IMR-90 (cell line): ENCODE results near the gene PDK4. TPM values are rescaled to one million over a fixed set of nuclear protein-coding genes. Genes with fewer than 3 reads are reported as not detected.

ENCODE experiments used
- ATAC-seq: fragments of 200-7000 bp; cut with Tn5 transposase; 2 replicates; pipeline ENCODE4 v1.9.1; 2020; ENCODE audit warnings: low read depth, mild to moderate bottlenecking, moderate library complexity
- BruUV-seq: library from RNA; stranded (reverse); fragments of 400-500 nt; replicated peaks from 2 replicates; lab custom pipeline; 2021; lab: Mats Ljungman, UMichigan
- CTCF ChIA-PET: fragments of 300-600 bp; formaldehyde crosslinking; extraction: SDS; loops from one replicate; lab custom pipeline; 2021; ENCODE audit warnings: antibody characterized with exemption; lab: Yijun Ruan, JAX
- POLR2A ChIA-PET: fragments of 300-600 bp; sonication (Branson Sonifier 250); formaldehyde crosslinking; loops from one replicate; lab custom pipeline; 2022; ENCODE audit warnings: antibody characterized with exemption; ENCODE audit not compliant: unreplicated experiment; lab: Charles Lee
- DNase-seq: peaks from one replicate; pipeline ENCODE4 v3.0.0; 2013
- H2AFZ ChIP-seq: replicated peaks from 2 replicates; pipeline ENCODE3; 2013; ENCODE audit warnings: low read length, mild to moderate bottlenecking; ENCODE audit not compliant: poor library complexity
- H2AK5ac ChIP-seq: 2 replicates; pipeline ENCODE4 v1.6.1; 2013; ENCODE audit warnings: low read depth, low read length, inconsistent platforms
- H2AK9ac ChIP-seq: replicated peaks from 2 replicates; pipeline ENCODE3; 2013; ENCODE audit warnings: mild to moderate bottlenecking, low read depth, low read length, moderate library complexity; ENCODE audit not compliant: poor library complexity
- H2BK120ac ChIP-seq: 2 replicates; pipeline ENCODE4 v1.6.1; 2013; ENCODE audit warnings: low read depth, low read length, inconsistent platforms
- H2BK15ac ChIP-seq: 3 replicates; pipeline ENCODE4 v1.6.1; 2013; ENCODE audit warnings: low read depth, low read length, inconsistent platforms
- H2BK20ac ChIP-seq: 2 replicates; pipeline ENCODE4 v1.6.1; 2013; ENCODE audit warnings: low read depth, mild to moderate bottlenecking, inconsistent platforms, low read length, moderate library complexity
- H2BK5ac ChIP-seq: 2 replicates; pipeline ENCODE4 v1.6.1; 2013; ENCODE audit warnings: mild to moderate bottlenecking, low read depth, low read length, inconsistent platforms; ENCODE audit not compliant: poor library complexity, severe bottlenecking
- H3K14ac ChIP-seq: replicated peaks from 2 replicates; pipeline ENCODE4 v1.6.1; 2013; ENCODE audit warnings: low read depth, low read length, inconsistent platforms
- H3K18ac ChIP-seq: 2 replicates; pipeline ENCODE4 v1.6.1; 2013; ENCODE audit warnings: low read depth, low read length, control low read depth
- H3K23ac ChIP-seq: 2 replicates; pipeline ENCODE4 v1.6.1; 2013; ENCODE audit warnings: low read depth, low read length, inconsistent platforms
- H3K27ac ChIP-seq: 2 replicates; pipeline ENCODE4 v1.5.1; 2013; ENCODE audit warnings: mild to moderate bottlenecking, control low read depth, low read length; ENCODE audit not compliant: insufficient read depth
- H3K27me3 ChIP-seq: 2 replicates; pipeline ENCODE4 v1.6.1; 2013; ENCODE audit warnings: low read length; ENCODE audit not compliant: control insufficient read depth, insufficient read depth
- H3K36me3 ChIP-seq: 2 replicates; pipeline ENCODE4 v1.6.1; 2013; ENCODE audit warnings: low read length, mixed read lengths; ENCODE audit not compliant: control insufficient read depth, insufficient read depth
- H3K4ac ChIP-seq: 2 replicates; pipeline ENCODE4 v1.6.1; 2013; ENCODE audit warnings: low read depth, low read length, inconsistent platforms
- H3K4me1 ChIP-seq: 2 replicates; pipeline ENCODE4 v1.6.1; 2013; ENCODE audit warnings: low read length, mixed read lengths; ENCODE audit not compliant: control insufficient read depth, insufficient read depth
- H3K4me2 ChIP-seq: 2 replicates; pipeline ENCODE4 v1.6.1; 2013; ENCODE audit warnings: low read depth, mild to moderate bottlenecking, control low read depth, low read length, moderate library complexity
- H3K4me3 ChIP-seq: 2 replicates; pipeline ENCODE4 v1.5.1; 2013; ENCODE audit warnings: low read depth, mild to moderate bottlenecking, control low read depth, low read length, moderate library complexity; ENCODE audit not compliant: insufficient read depth
- H3K56ac ChIP-seq: 2 replicates; pipeline ENCODE4 v1.6.1; 2013; ENCODE audit warnings: low read length, inconsistent platforms; ENCODE audit not compliant: insufficient read depth; ENCODE audit errors: extremely low read depth
- H3K79me1 ChIP-seq, 2 experiments: 2 replicates each; pipeline ENCODE4 v1.6.1; 2013; ENCODE audit warnings: low read length in 2 of 2, inconsistent platforms in 1 of 2, low read depth in 1 of 2
- H3K9ac ChIP-seq: 2 replicates; pipeline ENCODE4 v1.6.1; 2013; ENCODE audit warnings: low read depth, low read length, control low read depth
- H3K9me1 ChIP-seq: 2 replicates; pipeline ENCODE4 v1.6.1; 2013; ENCODE audit warnings: low read length, inconsistent platforms; ENCODE audit not compliant: insufficient read depth
- H3K9me3 ChIP-seq: 2 replicates; pipeline ENCODE4 v1.6.1; 2013; ENCODE audit warnings: low read length; ENCODE audit not compliant: control insufficient read depth, insufficient read depth
- H4K20me1 ChIP-seq: 2 replicates; pipeline ENCODE4 v1.6.1; 2013; ENCODE audit warnings: low read length, inconsistent platforms; ENCODE audit not compliant: insufficient read depth
- H4K5ac ChIP-seq: 2 replicates; pipeline ENCODE4 v1.6.1; 2013; ENCODE audit warnings: mild to moderate bottlenecking, low read depth, low read length, control low read depth
- H4K8ac ChIP-seq, 2 experiments: 2 replicates each; pipeline ENCODE4 v1.6.1; 2013; ENCODE audit warnings: low read depth in 2 of 2, low read length in 2 of 2, control low read depth in 1 of 2, inconsistent platforms in 1 of 2
- H4K91ac ChIP-seq: 2 replicates; pipeline ENCODE4 v1.6.1; 2013; ENCODE audit warnings: low read depth, low read length, inconsistent platforms; ENCODE audit not compliant: insufficient read depth
- CHD1 ChIP-seq: IDR thresholded peaks from 2 replicates; pipeline ENCODE4 v1.6.1; 2012; ENCODE audit warnings: low read depth, low read length, improper control_type of control experiment
- MAZ ChIP-seq: IDR thresholded peaks from 2 replicates; pipeline ENCODE4 v1.6.1; 2012; ENCODE audit warnings: low read depth, mild to moderate bottlenecking, low read length, improper control_type of control experiment, moderate library complexity, borderline replicate concordance
- MXI1 ChIP-seq: IDR thresholded peaks from 2 replicates; pipeline ENCODE4 v1.6.1; 2012; ENCODE audit warnings: low read depth, mild to moderate bottlenecking, low read length, moderate library complexity, borderline replicate concordance
- POLR2A ChIP-seq: IDR thresholded peaks from 2 replicates; pipeline ENCODE4 v1.6.1; 2012; ENCODE audit warnings: mild to moderate bottlenecking, low read depth, low read length
- RAD21 ChIP-seq: IDR thresholded peaks from 2 replicates; pipeline ENCODE4 v1.6.1; 2012; ENCODE audit warnings: low read length, improper control_type of control experiment
- RCOR1 ChIP-seq: IDR thresholded peaks from 2 replicates; pipeline ENCODE4 v1.6.1; 2012; ENCODE audit warnings: mild to moderate bottlenecking, low read length, improper control_type of control experiment; ENCODE audit not compliant: insufficient replicate concordance
- RFX5 ChIP-seq: IDR thresholded peaks from 2 replicates; pipeline ENCODE4 v1.8.0; 2012; ENCODE audit warnings: low read depth, mild to moderate bottlenecking, low read length, moderate library complexity
- SMC3 ChIP-seq: fragments of 150-350 bp; IDR thresholded peaks from 2 replicates; pipeline ENCODE4 v1.6.1; 2016; ENCODE audit warnings: low read depth, mild to moderate bottlenecking, antibody characterized with exemption, low read length, moderate library complexity
- WGBS, 2 experiments: methylation state at CpG; one replicate each; pipeline versions ENCODE4 v1.1.5 to v1.1.7; 2013; ENCODE audit warnings: missing lambda C conversion rate in 2 of 2; ENCODE audit not compliant: insufficient read length in 1 of 2; ENCODE audit errors: extremely low coverage in 2 of 2; 5-methylcytosine and 5-hydroxymethylcytosine counted together
- dilution Hi-C: fragments of 300-500 bp; cut with HindIII; formaldehyde crosslinking; loops from one replicate; pipeline ENCODE4 v1.14.3; 2018; ENCODE audit warnings: low sequenced_read_pairs; ENCODE audit not compliant: unreplicated experiment
- in situ Hi-C: fragments of 300-500 bp; cut with MboI; formaldehyde crosslinking; loops from 3 replicates; pipeline ENCODE4 v1.14.3; 2019; ENCODE audit warnings: low sequenced_read_pairs, inconsistent platforms, mixed read lengths
- intact Hi-C: fragments of 100-400 bp; cut with micrococcal nuclease; formaldehyde crosslinking; loops from 2 replicates; pipeline ENCODE4 v1.10.0; 2022
- polyA plus RNA-seq, 3 experiments: library from polyadenylated mRNA; depleted of rRNA; stranded (reverse); fragments of >200 nt; gene quantifications; 2 replicates each; pipeline ENCODE4 v1.2.3, GENCODE V29; 2012; ENCODE audit warnings: low replicate concordance in 1 of 3
- total RNA-seq: library from RNA; depleted of rRNA; stranded (reverse); fragments of >200 nt; gene quantifications from 2 replicates; pipeline ENCODE4 v1.2.3, GENCODE V29; 2012
- TF ChIP-seq, protein P1 (sequence below): fragments of 150-350 bp; IDR thresholded peaks from 2 replicates; pipeline ENCODE4 v1.6.1; 2017; ENCODE audit warnings: mild to moderate bottlenecking, antibody characterized with exemption, low read length, low read depth
- TF ChIP-seq, protein P2 (sequence below): conservative IDR thresholded peaks from 2 replicates; pipeline ENCODE4 v1.5.1; 2012; ENCODE audit warnings: mild to moderate bottlenecking, low read depth, low read length, improper control_type of control experiment
- TF ChIP-seq, protein P3 (sequence below): fragments of 150-350 bp; IDR thresholded peaks from 2 replicates; pipeline ENCODE4 v1.6.1; 2016; ENCODE audit warnings: low read depth, mild to moderate bottlenecking, low read length, moderate library complexity, borderline replicate concordance

PDK4 gene
- total and polyA plus RNA-seq, 2 of the 4 experiments (the other 2 are of a cell fraction): under 0.01 to 0.03 TPM

DNA sequence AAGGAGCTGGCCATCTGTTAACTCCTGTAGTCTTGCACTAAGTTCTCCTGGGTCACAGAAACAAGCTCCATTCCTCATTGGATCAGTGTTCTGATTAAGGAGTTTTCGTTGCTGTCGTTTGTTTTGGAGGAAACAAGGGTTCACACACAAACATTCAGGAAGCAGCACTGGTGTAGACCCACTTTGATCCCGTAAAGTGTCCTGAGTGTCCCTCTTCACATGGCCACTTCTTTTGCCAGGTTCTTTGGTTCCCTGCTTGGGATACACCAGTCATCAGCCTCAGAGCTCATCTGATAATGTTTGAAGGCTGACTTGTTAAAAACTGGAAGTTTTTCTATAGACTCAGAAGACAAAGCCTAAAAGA is 10.9 kb downstream of the PDK4 start:
- no peak overlapping the region for H2AFZ ChIP-seq
- no peak overlapping the region for H2BK20ac ChIP-seq
- no peak overlapping the region for H3K27ac ChIP-seq
- POLR2A ChIA-PET: no interaction called here
- H3K9me3 ChIP-seq: no peaks in the 10 kb centered on the region
- intact Hi-C loops (no loop called here), dilution Hi-C loops (no loop called here), in situ Hi-C loops (no loop called here)
- no peak overlapping the region for H2AK9ac ChIP-seq
- no peak overlapping the region for H3K56ac ChIP-seq
- no TSS peak for BruUV-seq
- TF ChIP-seq, protein P1, sequence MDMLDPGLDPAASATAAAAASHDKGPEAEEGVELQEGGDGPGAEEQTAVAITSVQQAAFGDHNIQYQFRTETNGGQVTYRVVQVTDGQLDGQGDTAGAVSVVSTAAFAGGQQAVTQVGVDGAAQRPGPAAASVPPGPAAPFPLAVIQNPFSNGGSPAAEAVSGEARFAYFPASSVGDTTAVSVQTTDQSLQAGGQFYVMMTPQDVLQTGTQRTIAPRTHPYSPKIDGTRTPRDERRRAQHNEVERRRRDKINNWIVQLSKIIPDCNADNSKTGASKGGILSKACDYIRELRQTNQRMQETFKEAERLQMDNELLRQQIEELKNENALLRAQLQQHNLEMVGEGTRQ: no peak
- TF ChIP-seq MXI1 (no peak), SMC3 (no peak), RCOR1 (no peak), POLR2A (no peak), RAD21 (no peak), RFX5 (no peak), MAZ (no peak), CHD1 (no peak)
- TF ChIP-seq, protein P2, sequence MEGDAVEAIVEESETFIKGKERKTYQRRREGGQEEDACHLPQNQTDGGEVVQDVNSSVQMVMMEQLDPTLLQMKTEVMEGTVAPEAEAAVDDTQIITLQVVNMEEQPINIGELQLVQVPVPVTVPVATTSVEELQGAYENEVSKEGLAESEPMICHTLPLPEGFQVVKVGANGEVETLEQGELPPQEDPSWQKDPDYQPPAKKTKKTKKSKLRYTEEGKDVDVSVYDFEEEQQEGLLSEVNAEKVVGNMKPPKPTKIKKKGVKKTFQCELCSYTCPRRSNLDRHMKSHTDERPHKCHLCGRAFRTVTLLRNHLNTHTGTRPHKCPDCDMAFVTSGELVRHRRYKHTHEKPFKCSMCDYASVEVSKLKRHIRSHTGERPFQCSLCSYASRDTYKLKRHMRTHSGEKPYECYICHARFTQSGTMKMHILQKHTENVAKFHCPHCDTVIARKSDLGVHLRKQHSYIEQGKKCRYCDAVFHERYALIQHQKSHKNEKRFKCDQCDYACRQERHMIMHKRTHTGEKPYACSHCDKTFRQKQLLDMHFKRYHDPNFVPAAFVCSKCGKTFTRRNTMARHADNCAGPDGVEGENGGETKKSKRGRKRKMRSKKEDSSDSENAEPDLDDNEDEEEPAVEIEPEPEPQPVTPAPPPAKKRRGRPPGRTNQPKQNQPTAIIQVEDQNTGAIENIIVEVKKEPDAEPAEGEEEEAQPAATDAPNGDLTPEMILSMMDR: no peak
- TF ChIP-seq, protein P3, sequence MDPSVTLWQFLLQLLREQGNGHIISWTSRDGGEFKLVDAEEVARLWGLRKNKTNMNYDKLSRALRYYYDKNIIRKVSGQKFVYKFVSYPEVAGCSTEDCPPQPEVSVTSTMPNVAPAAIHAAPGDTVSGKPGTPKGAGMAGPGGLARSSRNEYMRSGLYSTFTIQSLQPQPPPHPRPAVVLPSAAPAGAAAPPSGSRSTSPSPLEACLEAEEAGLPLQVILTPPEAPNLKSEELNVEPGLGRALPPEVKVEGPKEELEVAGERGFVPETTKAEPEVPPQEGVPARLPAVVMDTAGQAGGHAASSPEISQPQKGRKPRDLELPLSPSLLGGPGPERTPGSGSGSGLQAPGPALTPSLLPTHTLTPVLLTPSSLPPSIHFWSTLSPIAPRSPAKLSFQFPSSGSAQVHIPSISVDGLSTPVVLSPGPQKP: no peak
- DNase-seq: no peak
- no peak overlapping the region for H2BK5ac ChIP-seq
- no peak overlapping the region for H4K91ac ChIP-seq
- peaks cover 2% of the 10 kb centered on the region; the same call in 1 of the 2 replicates for H3K9me1 ChIP-seq
- WGBS, 2 experiments: no CpG with 5 or more reads among the region's 3 CpGs
- no peak overlapping the region for H3K23ac ChIP-seq
- no peak overlapping the region for H4K8ac ChIP-seq
- no peak for ATAC-seq
- no peak overlapping the region for H3K14ac ChIP-seq
- H3K4me3 ChIP-seq: no peak overlapping the region
- no peak overlapping the region for H4K5ac ChIP-seq
- H3K79me1 ChIP-seq: no peaks in the 10 kb centered on the region
- no peak overlapping the region; the same call in 1 of the 2 replicates for H2AK5ac ChIP-seq
- no peak overlapping the region for H3K9ac ChIP-seq
- CTCF ChIA-PET: interaction anchor here (0.7 kb wide), 1 partner anchor 105 kb away, joined by 4 read pairs; no protein-coding TSS in a partner anchor
- H2BK120ac ChIP-seq: no peak overlapping the region
- no peak overlapping the region for H3K18ac ChIP-seq
- peaks cover 1% of the 10 kb centered on the region; the same call in 1 of the 2 replicates for H3K36me3 ChIP-seq
- H3K4ac ChIP-seq: no peak overlapping the region
- no peaks in the 10 kb centered on the region for H3K4me1 ChIP-seq
- no peak overlapping the region for H3K4me2 ChIP-seq
- H3K27me3 ChIP-seq: no peaks in the 10 kb centered on the region
- no peaks in the 10 kb centered on the region for H4K20me1 ChIP-seq
- H2BK15ac ChIP-seq: no peak overlapping the region
